Stimulated activated CD4-positive, alpha-beta T cell treated with anti-CD3 and anti-CD28 coated beads, Interleukin-12 subunit alpha, Interleukin-12 subunit beta, amount 100 ng/mL, for 24 hours (primary cell): Measurements from ENCODE around the gene DNMT3A.

ENCODE experiments used
- DNase-seq, 2 experiments: peaks; one replicate each; pipeline ENCODE4 v3.0.0-alpha.2; 2020; ENCODE audit warnings: low read depth in 2 of 2

The DNMT3A gene

GRCh38 chr2:25204190-25204838 lies 137.4 kb downstream of the DNMT3A start:
- no peak for DNase-seq

GRCh38 chr2:25202275-25202674 lies 139.4 kb downstream of the DNMT3A start:
- DNase-seq, result no peak

- DNase-seq, result no peak
Measured at GRCh38 chr2:25201794-25202193, 139.9 kb downstream of the DNMT3A start.

- DNase-seq, result no peak
Measured at GRCh38 chr2:25201265-25201664, 140.5 kb downstream of the DNMT3A start.

- no peak for DNase-seq
Measured at GRCh38 chr2:25198576-25198975, 143.1 kb downstream of the DNMT3A start.

- DNase-seq, result no peak
Measured at GRCh38 chr2:25198209-25198525, 143.6 kb downstream of the DNMT3A start.

GRCh38 chr2:25197336-25198208 lies 144.2 kb downstream of the DNMT3A start:
- DNase-seq, result no peak

GRCh38 chr2:25194576-25195122 lies 147.1 kb downstream of the DNMT3A start:
- DNase-seq, result no peak

- no peak for DNase-seq
Measured at GRCh38 chr2:25190536-25190935, 151.2 kb downstream of the DNMT3A start.

- no peak for DNase-seq
Measured at GRCh38 chr2:25188405-25188804, 153.3 kb downstream of the DNMT3A start.

- no peak for DNase-seq
Measured at GRCh38 chr2:25187729-25188350, 153.9 kb downstream of the DNMT3A start.

GRCh38 chr2:25184254-25184653 lies 157.5 kb downstream of the DNMT3A start:
- DNase-seq, result no peak

GRCh38 chr2:25178976-25179375 lies 162.7 kb downstream of the DNMT3A start:
- no peak for DNase-seq
